GM12872 (cell line): ENCODE data around the gene CFAP97D2.

Experiments used
- CTCF ChIP-seq: IDR thresholded peaks from 3 replicates; pipeline ENCODE4 v1.5.1; 2011; ENCODE audit warnings: low read depth, mild to moderate bottlenecking, low read length, moderate library complexity; ENCODE audit not compliant: insufficient read depth

CFAP97D2 gene

GRCh38 chr13:114151565-114152284 lies 27.3 kb upstream of the CFAP97D2 start:
- no peak for TF ChIP-seq CTCF

- TF ChIP-seq CTCF = no peak
These were observed 26.8 kb upstream of the CFAP97D2 start for GRCh38 chr13:114152285-114152645.

GRCh38 chr13:114152831-114153371 lies 26.2 kb upstream of the CFAP97D2 start:
- TF ChIP-seq CTCF = no peak

- TF ChIP-seq CTCF = no peak
These were observed 25.5 kb upstream of the CFAP97D2 start for GRCh38 chr13:114153485-114154080.

- TF ChIP-seq CTCF = no peak
These were observed 24.6 kb upstream of the CFAP97D2 start for GRCh38 chr13:114154476-114154875.

GRCh38 chr13:114155320-114155719 lies 23.7 kb upstream of the CFAP97D2 start:
- TF ChIP-seq CTCF = no peak

GRCh38 chr13:114155926-114156883 lies 22.9 kb upstream of the CFAP97D2 start:
- no peak for TF ChIP-seq CTCF
